A549 (cell line): ENCODE measurements around the gene FXYD7.

ENCODE experiments used
- EP300 ChIP-seq, 2 experiments: fragments of >200 bp; sonication (Bioruptor Twin); formaldehyde crosslinking; IDR thresholded peaks; 2 replicates in 1 of 2; 3 replicates in 1 of 2; pipeline ENCODE4 v1.6.1; 2016 to 2017
- FOSL2 ChIP-seq, 2 experiments: fragments of 450-650 bp in 1 of 2; fragments of >200 bp in 1 of 2; sonication (Bioruptor Twin) in 1 of 2; formaldehyde crosslinking; IDR thresholded peaks; 2 replicates each; pipeline versions ENCODE4 v1.5.0 to v1.6.1; 2016 to 2020; ENCODE audit warnings: mild to moderate bottlenecking in 1 of 2, moderate library complexity in 1 of 2
- HOXA7 ChIP-seq: fragments of 250-450 bp; sonication (Bioruptor Pico); IDR thresholded peaks from 2 replicates; pipeline ENCODE4 v1.5.0; 2020; ENCODE audit warnings: mild to moderate bottlenecking, moderate library complexity
- MAFK ChIP-seq: fragments of 450-650 bp; IDR thresholded peaks from 2 replicates; pipeline ENCODE4 v1.6.1; 2014; ENCODE audit not compliant: partially characterized antibody
- POLR2A ChIP-seq: IDR thresholded peaks from 2 replicates; pipeline ENCODE4 v1.6.1; 2012; ENCODE audit warnings: mild to moderate bottlenecking, low read length
- RAD21 ChIP-seq, 2 experiments: fragments of >200 bp in 1 of 2; sonication (Bioruptor Twin) in 1 of 2; formaldehyde crosslinking in 1 of 2; IDR thresholded peaks in 1 of 2; conservative IDR thresholded peaks in 1 of 2; 2 replicates in 1 of 2; 3 replicates in 1 of 2; pipeline ENCODE4 v1.6.1; 2012 to 2018; ENCODE audit warnings: inconsistent platforms in 1 of 2
- SREBF2 ChIP-seq: fragments of 450-650 bp; IDR thresholded peaks from 2 replicates; pipeline ENCODE4 v1.6.1; 2014; ENCODE audit warnings: mild to moderate bottlenecking, moderate library complexity
- TF ChIP-seq, protein P1 (sequence below): fragments of 450-650 bp; IDR thresholded peaks from 2 replicates; pipeline ENCODE4 v1.6.1; 2014; ENCODE audit warnings: antibody characterized with exemption

DNA sequence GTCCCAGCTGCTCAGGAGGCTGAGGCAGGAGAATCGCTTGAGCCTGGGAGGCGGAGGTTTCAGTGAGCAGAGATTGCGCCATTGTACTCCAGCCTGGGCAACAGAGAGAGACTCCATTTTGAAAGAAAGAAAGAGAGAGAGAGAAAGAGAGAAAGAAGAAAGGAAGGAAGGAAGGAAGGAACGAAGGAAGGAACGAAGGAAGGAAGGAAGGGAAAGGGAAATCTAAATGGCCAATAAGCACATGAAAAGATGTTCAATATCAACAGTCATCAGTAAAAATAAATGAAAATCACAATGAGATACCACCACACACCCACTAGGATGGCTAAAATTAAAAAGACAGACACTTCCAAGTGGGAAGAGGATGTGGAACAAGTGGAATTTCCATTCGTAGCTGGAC, 31.2 kb downstream of the FXYD7 start:
- no peak for TF ChIP-seq POLR2A
- no peak for TF ChIP-seq FOSL2 (IDR thresholded peaks at IDR 0.05)
- no peak for TF ChIP-seq FOSL2 (CRISPR knock-in tag; IDR thresholded peaks at IDR 0.05)
- TF ChIP-seq, protein P1, sequence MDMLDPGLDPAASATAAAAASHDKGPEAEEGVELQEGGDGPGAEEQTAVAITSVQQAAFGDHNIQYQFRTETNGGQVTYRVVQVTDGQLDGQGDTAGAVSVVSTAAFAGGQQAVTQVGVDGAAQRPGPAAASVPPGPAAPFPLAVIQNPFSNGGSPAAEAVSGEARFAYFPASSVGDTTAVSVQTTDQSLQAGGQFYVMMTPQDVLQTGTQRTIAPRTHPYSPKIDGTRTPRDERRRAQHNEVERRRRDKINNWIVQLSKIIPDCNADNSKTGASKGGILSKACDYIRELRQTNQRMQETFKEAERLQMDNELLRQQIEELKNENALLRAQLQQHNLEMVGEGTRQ, result no peak
- no peak for TF ChIP-seq RAD21 (conservative IDR thresholded peaks at IDR 0.05 in 1 of 2, IDR thresholded peaks at IDR 0.05 in 1 of 2)
- no peak for TF ChIP-seq EP300 (IDR thresholded peaks at IDR 0.05)
- TF ChIP-seq HOXA7 (CRISPR knock-in tag), result no peak
- TF ChIP-seq MAFK, result no peak
- TF ChIP-seq SREBF2, result no peak
